H9 (cell line): ENCODE data around the gene PLEKHF1. TPM values are rescaled to one million over a fixed set of nuclear protein-coding genes. Genes with fewer than 3 reads are reported as not detected.

Source experiments
- DNase-seq: peaks from one replicate; pipeline ENCODE4 v3.0.0-alpha.2; 2017
- H2AFZ ChIP-seq: one replicate; pipeline ENCODE4 v1.6.1; 2013; ENCODE audit warnings: mild to moderate bottlenecking, low read length, control low read depth, moderate library complexity
- H2AK5ac ChIP-seq: 2 replicates; pipeline ENCODE4 v1.6.1; 2013; ENCODE audit warnings: low read length, control low read depth, mixed read lengths; ENCODE audit not compliant: insufficient read length
- H2BK120ac ChIP-seq: one replicate; pipeline ENCODE4 v1.6.1; 2013; ENCODE audit warnings: low read depth, mild to moderate bottlenecking, low read length, control low read depth, inconsistent platforms; ENCODE audit not compliant: poor library complexity, severe bottlenecking
- H2BK12ac ChIP-seq: 2 replicates; pipeline ENCODE4 v1.6.1; 2013; ENCODE audit warnings: low read length, control low read depth, mixed read lengths, low read depth; ENCODE audit not compliant: insufficient read length
- H2BK15ac ChIP-seq: 2 replicates; pipeline ENCODE4 v1.6.1; 2013; ENCODE audit warnings: low read depth, low read length, control low read depth
- H2BK20ac ChIP-seq: one replicate; pipeline ENCODE4 v1.6.1; 2013; ENCODE audit warnings: low read depth, mild to moderate bottlenecking, low read length, control low read depth, inconsistent platforms; ENCODE audit not compliant: poor library complexity, severe bottlenecking
- H2BK5ac ChIP-seq: 2 replicates; pipeline ENCODE4 v1.6.1; 2013; ENCODE audit warnings: low read length, control low read depth, mixed read lengths; ENCODE audit not compliant: insufficient read length
- H3K14ac ChIP-seq: 2 replicates; pipeline ENCODE4 v1.6.1; 2013; ENCODE audit warnings: low read length, control low read depth; ENCODE audit not compliant: insufficient read depth
- H3K18ac ChIP-seq: 2 replicates; pipeline ENCODE4 v1.6.1; 2013; ENCODE audit warnings: low read depth, mild to moderate bottlenecking, mixed read lengths, low read length, control low read depth; ENCODE audit not compliant: insufficient read length
- H3K23ac ChIP-seq: 2 replicates; pipeline ENCODE4 v1.6.1; 2013; ENCODE audit warnings: low read length, control low read depth, mixed read lengths, low read depth; ENCODE audit not compliant: insufficient read length
- H3K23me2 ChIP-seq: 2 replicates; pipeline ENCODE4 v1.6.1; 2013; ENCODE audit warnings: low read depth, mild to moderate bottlenecking, mixed read lengths, low read length, control low read depth; ENCODE audit not compliant: insufficient read length, poor library complexity, severe bottlenecking
- H3K27ac ChIP-seq: 2 replicates; pipeline ENCODE4 v1.5.1; 2013; ENCODE audit warnings: low read length, control low read depth, mixed read lengths, low read depth; ENCODE audit not compliant: insufficient read length
- H3K27me3 ChIP-seq: 2 replicates; pipeline ENCODE4 v1.6.1; 2013; ENCODE audit warnings: low read length, control low read depth, inconsistent platforms; ENCODE audit not compliant: insufficient read depth
- H3K4ac ChIP-seq: 2 replicates; pipeline ENCODE4 v1.6.1; 2013; ENCODE audit warnings: low read depth, mild to moderate bottlenecking, control low read depth, inconsistent platforms, low read length, moderate library complexity
- H3K4me1 ChIP-seq: 2 replicates; pipeline ENCODE4 v1.6.1; 2013; ENCODE audit warnings: low read length, control low read depth, inconsistent platforms; ENCODE audit not compliant: insufficient read depth
- H3K4me2 ChIP-seq: 2 replicates; pipeline ENCODE4 v1.6.1; 2013; ENCODE audit warnings: low read length, control low read depth, mixed read lengths; ENCODE audit not compliant: insufficient read length, insufficient read depth
- H3K56ac ChIP-seq: 2 replicates; pipeline ENCODE4 v1.6.1; 2013; ENCODE audit warnings: low read depth, mild to moderate bottlenecking, mixed read lengths, low read length, control low read depth; ENCODE audit not compliant: insufficient read length
- H3K79me1 ChIP-seq: 2 replicates; pipeline ENCODE4 v1.6.1; 2013; ENCODE audit warnings: low read depth, mild to moderate bottlenecking, moderate library complexity, low read length, control low read depth, inconsistent platforms; ENCODE audit not compliant: insufficient read depth, poor library complexity, severe bottlenecking
- H3K79me2 ChIP-seq: 2 replicates; pipeline ENCODE4 v1.6.1; 2013; ENCODE audit warnings: low read length, control low read depth, inconsistent platforms; ENCODE audit not compliant: insufficient read depth
- H3K9ac ChIP-seq: 2 replicates; pipeline ENCODE4 v1.6.1; 2013; ENCODE audit warnings: low read length, control low read depth, mixed read lengths; ENCODE audit not compliant: insufficient read length; ENCODE audit errors: extremely low read depth
- H3K9me3 ChIP-seq: one replicate; pipeline ENCODE4 v1.6.1; 2013; ENCODE audit warnings: low read depth, low read length, inconsistent platforms; ENCODE audit not compliant: control insufficient read depth
- H3T11ph ChIP-seq: one replicate; pipeline ENCODE4 v1.6.1; 2013; ENCODE audit warnings: mild to moderate bottlenecking, low read length, control low read depth, inconsistent platforms
- H4K20me1 ChIP-seq: one replicate; pipeline ENCODE4 v1.6.1; 2013; ENCODE audit not compliant: control insufficient read depth, insufficient read length, insufficient read depth
- H4K5ac ChIP-seq: 2 replicates; pipeline ENCODE4 v1.6.1; 2013; ENCODE audit warnings: low read depth, mild to moderate bottlenecking, mixed read lengths, low read length, control low read depth; ENCODE audit not compliant: insufficient read length
- H4K8ac ChIP-seq: replicated peaks from 2 replicates; pipeline ENCODE4 v1.6.1; 2013; ENCODE audit warnings: low read length, control low read depth, mixed read lengths, low read depth; ENCODE audit not compliant: insufficient read length
- H4K91ac ChIP-seq: 2 replicates; pipeline ENCODE4 v1.6.1; 2013; ENCODE audit warnings: low read depth, mild to moderate bottlenecking, moderate library complexity, mixed read lengths, low read length, control low read depth; ENCODE audit not compliant: insufficient read length
- H3K27ac Mint-ChIP-seq, 3 experiments: 2 replicates in 2 of 3; 3 replicates in 1 of 3; pipeline ENCODE4 v1.8.0; 2020 to 2021; ENCODE audit warnings: mixed read lengths in 3 of 3, mild to moderate bottlenecking in 1 of 3, moderate library complexity in 1 of 3
- H3K27me3 Mint-ChIP-seq: 2 replicates; pipeline ENCODE4 v1.8.0; 2021; ENCODE audit warnings: low read depth, mild to moderate bottlenecking, moderate library complexity, mixed read lengths
- H3K36me3 Mint-ChIP-seq, 3 experiments: 2 replicates in 2 of 3; 3 replicates in 1 of 3; pipeline ENCODE4 v1.8.0; 2020 to 2021; ENCODE audit warnings: low read depth in 3 of 3, mixed read lengths in 3 of 3; ENCODE audit not compliant: insufficient read depth in 1 of 3
- H3K4me1 Mint-ChIP-seq, 2 experiments: 2 replicates each; pipeline ENCODE4 v1.8.0; 2020; ENCODE audit warnings: mixed read lengths in 2 of 2
- H3K4me3 Mint-ChIP-seq, 2 experiments: 2 replicates in 1 of 2; 3 replicates in 1 of 2; pipeline ENCODE4 v1.8.0; 2020 to 2021; ENCODE audit warnings: mild to moderate bottlenecking in 2 of 2, mixed read lengths in 2 of 2, moderate library complexity in 1 of 2
- H3K9me3 Mint-ChIP-seq, 2 experiments: 2 replicates in 1 of 2; 3 replicates in 1 of 2; pipeline ENCODE4 v1.8.0; 2020; ENCODE audit warnings: mild to moderate bottlenecking in 2 of 2, mixed read lengths in 2 of 2, moderate library complexity in 1 of 2
- CTCF ChIP-seq: fragments of 200-600 bp; sonication (generic); conservative IDR thresholded peaks from 3 replicates; pipeline ENCODE4 v1.8.0; 2021; ENCODE audit warnings: antibody characterized with exemption, mild to moderate bottlenecking
- WGBS: extraction: QIAGEN DNeasy Blood & Tissue Kit; methylation state at CpG from one replicate; pipeline ENCODE4 v1.1.7; 2013; ENCODE audit warnings: missing lambda C conversion rate, low lambda C conversion rate, mixed read lengths; ENCODE audit not compliant: insufficient read length; ENCODE audit errors: extremely low coverage; 5-methylcytosine and 5-hydroxymethylcytosine counted together
- total RNA-seq: library from RNA; stranded (reverse); gene quantifications from 2 replicates; pipeline ENCODE4 v1.2.1, GENCODE V29; 2021

Gene PLEKHF1
- total RNA-seq, 1 experiment from 2014 or later, result 4.9 TPM

- TF ChIP-seq CTCF, result no peak
- no peak overlapping the region for H3K56ac ChIP-seq
- H3K4ac ChIP-seq, result no peak overlapping the region
- Mint-ChIP-seq H3K27ac (no peak overlapping the region; a peak in 2 of 7 replicates), H3K9me3 (no peaks in the 10 kb centered on the region), H3K27me3 (peaks cover 12% of the 10 kb centered on the region), H3K4me1 (peaks cover 11 to 20% of the 10 kb centered on the region in 2 experiments), H3K36me3 (peaks cover 0 to 8% (median 2%) of the 10 kb centered on the region in 3 experiments; a peak in 5 of 7 replicates), H3K4me3 (peak overlapping the region; percentile 73 to 86; a peak in 3 of 5 replicates)
- H4K20me1 ChIP-seq, result no peaks in the 10 kb centered on the region
- H2BK20ac ChIP-seq, result no peak overlapping the region
- no peak overlapping the region for H3K14ac ChIP-seq
- H4K8ac ChIP-seq, result no peak overlapping the region
- WGBS, result no CpG with 5 or more reads among the region's 11 CpGs
- no peak overlapping the region for H2AK5ac ChIP-seq
- H3T11ph ChIP-seq, result no peak overlapping the region
- no peaks in the 10 kb centered on the region for H3K27me3 ChIP-seq
- H4K91ac ChIP-seq, result no peak overlapping the region
- H4K5ac ChIP-seq, result no peak overlapping the region
- no peak overlapping the region for H3K9ac ChIP-seq
- no peaks in the 10 kb centered on the region for H3K79me1 ChIP-seq
- H3K18ac ChIP-seq, result no peak overlapping the region
- no peaks in the 10 kb centered on the region for H3K9me3 ChIP-seq
- H3K79me2 ChIP-seq, result peaks cover 2% of the 10 kb centered on the region; the same call in 1 of the 2 replicates
- H3K4me1 ChIP-seq, result peaks cover 8% of the 10 kb centered on the region; the same call in 1 of the 2 replicates
- H3K23ac ChIP-seq, result no peak overlapping the region
- H2BK12ac ChIP-seq, result no peak overlapping the region
- H3K4me2 ChIP-seq, result no peak overlapping the region
- no peak for DNase-seq
- no peak overlapping the region for H3K27ac ChIP-seq
- H2BK15ac ChIP-seq, result no peak overlapping the region
- no peak overlapping the region for H2BK5ac ChIP-seq
- H3K23me2 ChIP-seq, result peaks cover 14% of the 10 kb centered on the region
- no peak overlapping the region for H2BK120ac ChIP-seq
- H2AFZ ChIP-seq, result no peak overlapping the region
Measured at GRCh38 chr19:29667387-29667783, 2.1 kb downstream of the PLEKHF1 start.
